Spleen (tissue), 7 donors: Measurements from ENCODE around the gene LRP10.

Source experiments
- POLR2AphosphoS5 ChIP-seq, 3 donors: sonication (generic); formaldehyde crosslinking; IDR thresholded peaks; one replicate each; pipeline ENCODE4 v1.5.1; 2017; ENCODE audit warnings: antibody characterized with exemption in 3 of 3
- TF ChIP-seq, protein P1 (sequence below), 11 experiments: fragments of 200-600 bp in 7 of 11; fragments of 450-650 bp in 4 of 11; sonication (generic) in 4 of 11; IDR thresholded peaks in 8 of 11; conservative IDR thresholded peaks in 3 of 11; 1 replicate in 7 of 11; 2 replicates in 4 of 11; pipeline versions ENCODE4 v1.4.0 to v1.8.0; 2016 to 2021; ENCODE audit warnings: antibody characterized with exemption in 11 of 11, inconsistent platforms in 4 of 11, mild to moderate bottlenecking in 1 of 11
- donor health status: DM: no; HTN: no; CAD: no; lungs with moderate emphysema.
- donor health status: DM: no; HTN: no; CAD: no.
- donor health status: DM: no; HTN: no; CAD: no.

GRCh38 chr14:22852599-22852939 lies 19.0 kb upstream of the LRP10 start:
- TF ChIP-seq POLR2AphosphoS5 (IDR thresholded peaks at IDR 0.05), result no peak
- TF ChIP-seq, protein P1, sequence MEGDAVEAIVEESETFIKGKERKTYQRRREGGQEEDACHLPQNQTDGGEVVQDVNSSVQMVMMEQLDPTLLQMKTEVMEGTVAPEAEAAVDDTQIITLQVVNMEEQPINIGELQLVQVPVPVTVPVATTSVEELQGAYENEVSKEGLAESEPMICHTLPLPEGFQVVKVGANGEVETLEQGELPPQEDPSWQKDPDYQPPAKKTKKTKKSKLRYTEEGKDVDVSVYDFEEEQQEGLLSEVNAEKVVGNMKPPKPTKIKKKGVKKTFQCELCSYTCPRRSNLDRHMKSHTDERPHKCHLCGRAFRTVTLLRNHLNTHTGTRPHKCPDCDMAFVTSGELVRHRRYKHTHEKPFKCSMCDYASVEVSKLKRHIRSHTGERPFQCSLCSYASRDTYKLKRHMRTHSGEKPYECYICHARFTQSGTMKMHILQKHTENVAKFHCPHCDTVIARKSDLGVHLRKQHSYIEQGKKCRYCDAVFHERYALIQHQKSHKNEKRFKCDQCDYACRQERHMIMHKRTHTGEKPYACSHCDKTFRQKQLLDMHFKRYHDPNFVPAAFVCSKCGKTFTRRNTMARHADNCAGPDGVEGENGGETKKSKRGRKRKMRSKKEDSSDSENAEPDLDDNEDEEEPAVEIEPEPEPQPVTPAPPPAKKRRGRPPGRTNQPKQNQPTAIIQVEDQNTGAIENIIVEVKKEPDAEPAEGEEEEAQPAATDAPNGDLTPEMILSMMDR (IDR thresholded peaks at IDR 0.05 in 8 of 11, conservative IDR thresholded peaks at IDR 0.05 in 3 of 11), result no peak
